Fibroblast of lung (primary cell): Measurements from ENCODE around the gene CALY. TPM values are rescaled to one million over a fixed set of nuclear protein-coding genes. Genes with fewer than 3 reads are reported as not detected.

Experiments
- DNase-seq, 2 donors: peaks; one replicate each; pipeline versions ENCODE4 v3.0.0 to v3.0.0-alpha.2; 2010; ENCODE audit warnings: low read depth in 2 of 2
- H2AFZ ChIP-seq: 2 replicates; pipeline ENCODE4 v1.5.1; 2012; ENCODE audit warnings: low read length, control low read depth, inconsistent platforms
- H3K27ac ChIP-seq: 2 replicates; pipeline ENCODE4 v1.5.1; 2011; ENCODE audit warnings: low read length, control low read depth; ENCODE audit not compliant: insufficient read depth
- H3K27me3 ChIP-seq: 2 replicates; pipeline ENCODE4 v1.5.1; 2011; ENCODE audit warnings: mild to moderate bottlenecking, low read length; ENCODE audit not compliant: control insufficient read depth, insufficient read depth
- H3K36me3 ChIP-seq: 2 replicates; pipeline ENCODE4 v1.5.1; 2011; ENCODE audit warnings: low read length; ENCODE audit not compliant: control insufficient read depth, insufficient read depth
- H3K4me1 ChIP-seq: 2 replicates; pipeline ENCODE4 v1.5.1; 2011; ENCODE audit warnings: low read length; ENCODE audit not compliant: control insufficient read depth, insufficient read depth; ENCODE audit errors: extremely low read depth
- H3K4me2 ChIP-seq: 2 replicates; pipeline ENCODE4 v1.5.1; 2011; ENCODE audit warnings: low read length, control low read depth; ENCODE audit not compliant: insufficient read depth; ENCODE audit errors: extremely low read depth
- H3K4me3 ChIP-seq, 4 experiments: fragments of 200-600 bp in 1 of 4; sonication (generic) in 1 of 4; replicated peaks in 1 of 4; 2 replicates each; pipeline ENCODE4 v1.5.1; 2011 to 2016; ENCODE audit warnings: low read length in 4 of 4, low read depth in 3 of 4, mild to moderate bottlenecking in 3 of 4, control low read depth in 2 of 4, inconsistent platforms in 1 of 4, mixed read lengths in 1 of 4; ENCODE audit not compliant: insufficient read depth in 1 of 4; ENCODE audit errors: control extremely low read depth in 1 of 4
- H3K79me2 ChIP-seq: 2 replicates; pipeline ENCODE4 v1.5.1; 2012; ENCODE audit warnings: mild to moderate bottlenecking, low read length, inconsistent platforms; ENCODE audit not compliant: control insufficient read depth, insufficient read depth
- H3K9ac ChIP-seq: 2 replicates; pipeline ENCODE4 v1.5.1; 2011; ENCODE audit warnings: mild to moderate bottlenecking, low read length, control low read depth; ENCODE audit not compliant: insufficient read depth
- H3K9me3 ChIP-seq: 2 replicates; pipeline ENCODE4 v1.5.1; 2012; ENCODE audit warnings: low read depth, low read length; ENCODE audit not compliant: control insufficient read depth, insufficient read depth
- H4K20me1 ChIP-seq: 2 replicates; pipeline ENCODE4 v1.5.1; 2011; ENCODE audit warnings: low read length; ENCODE audit not compliant: control insufficient read depth, insufficient read depth; ENCODE audit errors: extremely low read depth
- CTCF ChIP-seq, 2 donors: IDR thresholded peaks in 1 of 2; conservative IDR thresholded peaks in 1 of 2; 1 replicate in 1 of 2; 2 replicates in 1 of 2; pipeline ENCODE4 v1.5.1; 2011 to 2012; ENCODE audit warnings: low read length in 2 of 2, control low read depth in 1 of 2, inconsistent platforms in 1 of 2, low read depth in 1 of 2, mild to moderate bottlenecking in 1 of 2
- EZH2 ChIP-seq: IDR thresholded peaks from 2 replicates; pipeline ENCODE4 v1.5.1; 2012; ENCODE audit warnings: low read length, control low read depth, mild to moderate bottlenecking; ENCODE audit errors: missing control alignments
- polyA plus RNA-seq, 2 donors: library from polyadenylated mRNA; depleted of rRNA in 1 of 2; stranded (reverse) in 1 of 2; unstranded in 1 of 2; fragments of >200 nt; gene quantifications; 2 replicates each; pipeline ENCODE4 v1.2.1, GENCODE V29; 2011 to 2012; ENCODE audit warnings: missing spikeins in 1 of 2
- total RNA-seq: library from RNA; depleted of rRNA; stranded (reverse); fragments of >200 nt; gene quantifications from 2 replicates; pipeline ENCODE4 v1.2.1, GENCODE V29; 2014

Gene CALY
- total and polyA plus RNA-seq, 2 donors (not counting 1 experiment from before 2014, with no cell fraction given): not detected

GRCh38 chr10:133306941-133307379, 29.7 kb downstream of the CALY start:
- Histone ChIP-seq H2AFZ (no peak overlapping the region), H3K9me3 (no peaks in the 10 kb centered on the region), H3K4me2 (no peak overlapping the region), H3K4me3 (peak overlapping the region in 1 of 4 experiments; percentile 72), H3K79me2 (peaks cover 57% of the 10 kb centered on the region), H3K36me3 (peaks cover 13% of the 10 kb centered on the region), H3K9ac (no peak overlapping the region), H4K20me1 (no peaks in the 10 kb centered on the region), H3K4me1 (peaks cover 3% of the 10 kb centered on the region), H3K27me3 (no peaks in the 10 kb centered on the region), H3K27ac (no peak overlapping the region)
- no peak for DNase-seq
- TF ChIP-seq EZH2 (no peak), CTCF (conservative IDR thresholded peaks at IDR 0.05 in 1 of 2, IDR thresholded peaks at IDR 0.05 in 1 of 2; ENCODE audit: low read depth in 1 of 2, low read length in 2 of 2) (no peak)

- TF ChIP-seq EZH2: no peak
- no peak for TF ChIP-seq CTCF (conservative IDR thresholded peaks at IDR 0.05 in 1 of 2, IDR thresholded peaks at IDR 0.05 in 1 of 2; ENCODE audit: low read depth in 1 of 2, low read length in 2 of 2)
- Histone ChIP-seq H2AFZ (no peak overlapping the region), H4K20me1 (no peaks in the 10 kb centered on the region), H3K4me2 (no peak overlapping the region), H3K4me3 (no peak overlapping the region), H3K4me1 (peaks cover 3% of the 10 kb centered on the region), H3K27me3 (no peaks in the 10 kb centered on the region), H3K79me2 (peaks cover 59% of the 10 kb centered on the region), H3K9me3 (no peaks in the 10 kb centered on the region), H3K36me3 (peaks cover 16% of the 10 kb centered on the region), H3K9ac (no peak overlapping the region), H3K27ac (no peak overlapping the region)
- DNase-seq: no peak
These were observed 30.6 kb downstream of the CALY start for GRCh38 chr10:133306097-133306476.

- no peak overlapping the region for H2AFZ ChIP-seq
- no peak overlapping the region for H3K9ac ChIP-seq
- peaks cover 56% of the 10 kb centered on the region for H3K79me2 ChIP-seq
- H3K4me1 ChIP-seq: peaks cover 3% of the 10 kb centered on the region
- peaks cover 20% of the 10 kb centered on the region for H3K36me3 ChIP-seq
- no peaks in the 10 kb centered on the region for H4K20me1 ChIP-seq
- H3K4me2 ChIP-seq: no peak overlapping the region
- H3K9me3 ChIP-seq: no peaks in the 10 kb centered on the region
- TF ChIP-seq CTCF (conservative IDR thresholded peaks at IDR 0.05 in 1 of 2, IDR thresholded peaks at IDR 0.05 in 1 of 2; ENCODE audit: low read depth in 1 of 2, low read length in 2 of 2): no peak
- TF ChIP-seq EZH2: no peak
- no peak for DNase-seq
- no peak overlapping the region for H3K27ac ChIP-seq
- H3K27me3 ChIP-seq: no peaks in the 10 kb centered on the region
- H3K4me3 ChIP-seq: no peak overlapping the region
These were observed 33.5 kb downstream of the CALY start for GRCh38 chr10:133303206-133303605.
